ENCODE measurements around the gene CDK5R2. TPM values are rescaled to one million over a fixed set of nuclear protein-coding genes. Genes with fewer than 3 reads are reported as not detected.

CDK5R2 gene
- total RNA-seq, 1 experiment from 2014 or later = 1.3 TPM

- in situ Hi-C loops (cut with HindIII; ENCODE audit: low pct_unique_long_range_greater_than_20kb, low sequenced_read_pairs) (no loop called here), intact Hi-C loops (cut with micrococcal nuclease; ENCODE audit: unreplicated experiment) (no loop called here)
- CTCF ChIA-PET = no interaction called here
- H3K27me3 ChIP-seq (ENCODE audit: control insufficient read depth, insufficient read depth, low read length) = no peaks in the 10 kb centered on the region
- H3K27ac ChIP-seq (ENCODE audit: low read length) = no peak overlapping the region
- DNase-seq (ENCODE audit: low read depth, low spot score) (no peak), ATAC-seq (no peak)
- H3K4me1 ChIP-seq (ENCODE audit: control insufficient read depth, insufficient read depth, low read length) = no peaks in the 10 kb centered on the region
- TF ChIP-seq CTCF (IDR thresholded peaks at IDR 0.05) (no peak), SIN3A (IDR thresholded peaks at IDR 0.05; ENCODE audit: borderline replicate concordance, insufficient read depth, low read depth, low read length) (no peak)
- POLR2A ChIA-PET = no interaction called here
- no peak overlapping the region for H3K4me3 ChIP-seq (ENCODE audit: low read depth in 2 of 2, low read length in 2 of 2)
- no TSS peak for BruUV-seq (replicated peaks)
- H3K9me3 ChIP-seq (ENCODE audit: control insufficient read depth, insufficient read depth, low read depth, low read length) = no peaks in the 10 kb centered on the region
- H3K36me3 ChIP-seq (ENCODE audit: control insufficient read depth, insufficient read depth, low read length) = no peaks in the 10 kb centered on the region
Observed at GRCh38 chr2:218920504-218920903, 39.0 kb upstream of the CDK5R2 start.

GRCh38 chr2:218924757-218925156 is 34.7 kb upstream of the CDK5R2 start:
- ATAC-seq = no peak
- POLR2A ChIA-PET = no interaction called here

GRCh38 chr2:218925434-218925833 is 34.0 kb upstream of the CDK5R2 start:
- TF ChIP-seq SIN3A (IDR thresholded peaks at IDR 0.05; ENCODE audit: borderline replicate concordance, insufficient read depth, low read depth, low read length) (no peak), CTCF (IDR thresholded peaks at IDR 0.05) (no peak), POLR2AphosphoS5 (IDR thresholded peaks at IDR 0.05; ENCODE audit: low read depth, low read length) (no peak), REST (IDR thresholded peaks at IDR 0.05; ENCODE audit: insufficient read depth in 1 of 2, low read depth in 2 of 2, low read length in 1 of 2) (no peak), TCF7L2 (IDR thresholded peaks at IDR 0.05; ENCODE audit: low read depth, low read length) (no peak)
- no peak for DNase-seq (ENCODE audit: low read depth, low spot score)
- H3K27me3 ChIP-seq (ENCODE audit: control insufficient read depth, insufficient read depth, low read length) = no peaks in the 10 kb centered on the region
- H3K4me1 ChIP-seq (ENCODE audit: control insufficient read depth, insufficient read depth, low read length) = no peaks in the 10 kb centered on the region
- intact Hi-C loops (cut with micrococcal nuclease; ENCODE audit: unreplicated experiment) (no loop called here), in situ Hi-C loops (cut with HindIII; ENCODE audit: low pct_unique_long_range_greater_than_20kb, low sequenced_read_pairs) (no loop called here)
- H3K27ac ChIP-seq (ENCODE audit: low read length) = no peak overlapping the region
- H3K4me3 ChIP-seq (ENCODE audit: low read depth in 2 of 2, low read length in 2 of 2) = no peak overlapping the region
- ATAC-seq = no peak
- no TSS peak for BruUV-seq (replicated peaks)
- no peaks in the 10 kb centered on the region for H3K9me3 ChIP-seq (ENCODE audit: control insufficient read depth, insufficient read depth, low read depth, low read length)
- H3K36me3 ChIP-seq (ENCODE audit: control insufficient read depth, insufficient read depth, low read length) = no peaks in the 10 kb centered on the region
- ChIA-PET POLR2A (no interaction called here), CTCF (no interaction called here)

More at GRCh38 chr2:218924757-218925156, 34.7 kb upstream of the CDK5R2 start:
- in situ Hi-C loops (cut with HindIII; ENCODE audit: low pct_unique_long_range_greater_than_20kb, low sequenced_read_pairs) = no loop called here
- Histone ChIP-seq H3K27ac (ENCODE audit: low read length) (no peak overlapping the region), H3K9me3 (ENCODE audit: control insufficient read depth, insufficient read depth, low read depth, low read length) (no peaks in the 10 kb centered on the region), H3K4me1 (ENCODE audit: control insufficient read depth, insufficient read depth, low read length) (no peaks in the 10 kb centered on the region), H3K27me3 (ENCODE audit: control insufficient read depth, insufficient read depth, low read length) (no peaks in the 10 kb centered on the region), H3K36me3 (ENCODE audit: control insufficient read depth, insufficient read depth, low read length) (no peaks in the 10 kb centered on the region), H3K4me3 (ENCODE audit: low read depth in 2 of 2, low read length in 2 of 2) (no peak overlapping the region)
- DNase-seq (ENCODE audit: low read depth, low spot score) = no peak
- CTCF ChIA-PET = no interaction called here
- intact Hi-C loops (cut with micrococcal nuclease; ENCODE audit: unreplicated experiment) = no loop called here
- no TSS peak for BruUV-seq (replicated peaks)
- no peak for TF ChIP-seq SIN3A (IDR thresholded peaks at IDR 0.05; ENCODE audit: borderline replicate concordance, insufficient read depth, low read depth, low read length)
- no peak for TF ChIP-seq POLR2AphosphoS5 (IDR thresholded peaks at IDR 0.05; ENCODE audit: low read depth, low read length)

Data from Panc1 (cell line).